ENCODE data around the gene CYP24A1.

Gene CYP24A1

DNA sequence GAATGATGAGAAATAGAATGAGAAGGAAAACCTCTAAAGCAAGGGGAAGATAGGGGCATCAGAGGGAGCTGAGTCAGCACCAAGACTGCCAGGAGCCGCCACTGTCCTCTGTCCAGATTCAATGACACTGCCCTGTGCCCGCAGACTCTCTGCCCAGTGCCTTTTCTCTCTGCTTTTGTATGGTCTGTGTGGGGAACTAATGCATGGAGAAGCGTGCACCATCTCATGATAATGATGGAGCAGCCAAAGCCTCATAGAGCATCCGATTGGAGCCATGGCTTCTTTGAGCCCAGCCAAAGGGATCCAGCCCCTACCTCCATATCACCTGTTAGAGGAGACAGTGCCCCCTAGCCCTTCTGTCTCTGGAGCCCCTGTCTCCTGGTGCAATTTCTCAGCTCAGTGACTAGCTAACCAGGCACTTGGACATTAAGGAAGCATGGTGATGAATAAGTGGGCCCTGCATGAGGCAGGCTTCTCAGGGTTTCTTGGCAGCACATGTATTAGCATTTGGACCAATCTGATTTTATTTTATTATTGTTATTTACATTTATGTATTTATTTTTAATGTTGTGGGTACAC lies 27.6 kb upstream of the CYP24A1 start:
- DNase-seq: no peak

GRCh38 chr20:54200487-54201267 lies 26.9 kb upstream of the CYP24A1 start:
- DNase-seq: no peak

DNA sequence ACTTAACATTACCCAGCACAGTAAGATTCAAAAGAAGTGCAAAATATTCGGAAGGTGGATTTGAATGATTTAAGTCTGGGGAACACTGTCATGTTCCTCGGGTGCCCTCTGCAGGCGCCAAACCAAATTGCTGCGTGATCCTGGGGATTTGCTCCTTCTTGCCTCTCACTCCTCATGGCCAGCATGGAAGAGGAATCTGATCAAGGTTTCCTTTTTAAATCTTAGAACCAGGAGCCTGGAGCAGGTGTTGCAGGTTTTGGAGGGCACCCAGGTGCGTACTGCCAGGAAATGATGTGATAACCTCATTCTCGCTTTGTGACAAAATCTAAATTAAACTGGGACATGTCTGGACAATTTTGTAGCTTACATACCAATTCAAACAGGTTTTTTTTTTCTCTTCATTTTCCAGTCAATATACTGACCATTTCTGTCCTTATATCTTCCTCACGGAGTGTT lies 26.0 kb upstream of the CYP24A1 start:
- peak; percentile 14 for DNase-seq

- no peak for DNase-seq
Observed at GRCh38 chr20:54199283-54199682, 25.5 kb upstream of the CYP24A1 start.

GRCh38 chr20:54197621-54198604 lies 24.1 kb upstream of the CYP24A1 start:
- DNase-seq: no peak

DNA sequence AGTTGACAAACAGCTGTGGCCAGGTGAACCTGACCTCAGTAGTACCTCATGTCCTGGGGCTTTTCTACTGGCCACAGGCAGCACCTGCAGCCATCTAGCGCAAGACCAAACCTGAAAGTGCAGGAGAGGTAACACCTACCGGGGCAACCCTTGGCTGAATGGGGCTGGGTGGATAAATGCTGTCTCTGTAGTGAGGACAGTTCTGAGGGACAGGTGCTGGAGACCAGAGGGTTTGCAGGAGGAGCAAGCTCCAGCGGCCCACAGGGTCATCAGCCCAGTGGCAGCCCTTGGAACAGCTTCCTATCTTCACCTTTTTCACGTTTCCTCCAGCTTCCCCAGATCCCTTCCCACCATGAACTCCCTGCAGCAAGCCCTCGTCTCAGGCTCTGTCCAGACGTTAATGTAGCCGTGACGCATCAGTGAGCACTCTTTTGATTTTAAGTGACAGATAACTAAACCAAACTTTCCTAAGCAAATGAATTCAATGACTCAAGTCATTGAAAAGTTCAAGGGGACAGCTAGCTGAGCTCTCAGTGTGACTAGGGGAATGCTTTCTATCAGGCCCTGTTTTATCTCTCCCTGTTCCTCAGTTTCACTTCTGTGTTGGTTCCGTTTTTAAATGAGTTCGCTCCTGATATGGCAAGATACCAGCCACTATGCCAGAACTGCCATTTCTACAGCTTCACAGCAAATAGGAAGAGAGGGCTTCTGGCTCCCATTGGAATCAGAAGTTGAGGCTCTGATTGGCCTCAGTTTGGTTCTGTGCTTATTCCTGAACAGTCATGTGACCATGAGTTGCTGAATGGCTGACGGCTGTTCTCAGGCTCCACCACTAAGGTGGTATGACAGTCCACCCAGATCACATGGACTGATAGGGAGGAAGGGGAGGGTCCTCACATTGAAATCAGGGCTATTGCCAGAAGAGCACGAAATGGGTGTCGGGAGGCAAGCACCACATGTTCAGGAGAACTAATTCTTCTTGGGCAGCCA lies 22.0 kb upstream of the CYP24A1 start:
- DNase-seq: no peak

DNA sequence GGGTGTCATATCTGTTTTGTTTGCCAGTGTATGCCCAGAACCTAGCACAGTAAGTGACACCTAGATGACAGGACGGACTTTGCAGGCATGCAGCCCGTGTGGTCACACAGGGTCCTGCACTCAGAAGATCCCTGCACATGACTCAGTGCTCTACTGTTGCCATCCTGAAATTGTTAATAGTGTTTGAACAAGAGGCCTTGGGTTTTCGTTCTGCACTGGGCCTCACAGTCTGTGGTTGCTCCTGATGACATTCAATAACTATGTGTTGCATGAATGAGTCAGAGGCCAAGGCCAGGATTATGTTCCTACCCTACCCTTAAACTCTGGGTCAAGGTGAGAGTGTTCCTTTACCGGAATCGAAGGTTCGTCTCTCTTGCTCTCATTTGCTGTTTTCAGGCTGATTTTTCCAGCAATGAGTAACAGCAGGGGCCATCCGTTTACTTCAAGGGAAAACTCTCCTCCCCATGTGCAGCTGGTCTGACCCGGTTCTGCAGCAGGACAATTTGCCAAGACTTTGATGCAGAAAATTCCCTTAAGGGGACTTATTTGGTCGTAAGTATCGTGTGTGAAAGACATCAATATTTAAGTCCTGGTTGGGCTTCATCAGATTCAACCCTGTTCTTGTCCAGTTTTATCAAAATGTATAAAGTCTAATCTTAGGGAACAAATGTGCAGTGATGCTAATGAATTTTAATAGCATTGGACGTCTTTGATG lies 21.1 kb upstream of the CYP24A1 start:
- no peak for DNase-seq

GRCh38 chr20:54193817-54194216 lies 20.0 kb upstream of the CYP24A1 start:
- no peak for DNase-seq

DNA sequence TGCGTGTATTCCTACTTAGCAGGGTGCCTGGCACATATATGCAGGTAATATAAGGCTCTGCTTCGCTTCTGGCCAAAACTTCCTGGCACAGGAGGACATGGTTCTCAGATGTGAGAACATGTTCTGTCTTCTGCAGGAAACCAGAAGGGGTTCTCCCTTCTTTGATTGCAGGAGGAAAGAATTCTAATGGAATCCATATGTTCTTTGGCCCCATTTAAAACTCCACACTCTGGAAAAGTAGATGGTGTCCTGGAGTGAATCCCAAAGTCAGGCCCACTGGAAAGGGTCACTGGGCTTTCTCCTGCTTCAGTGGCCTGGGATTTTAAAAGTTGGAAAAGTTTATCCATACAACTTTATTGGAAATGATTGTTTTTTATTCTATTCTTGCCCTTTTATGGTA lies 16.4 kb upstream of the CYP24A1 start:
- no peak for DNase-seq

DNA sequence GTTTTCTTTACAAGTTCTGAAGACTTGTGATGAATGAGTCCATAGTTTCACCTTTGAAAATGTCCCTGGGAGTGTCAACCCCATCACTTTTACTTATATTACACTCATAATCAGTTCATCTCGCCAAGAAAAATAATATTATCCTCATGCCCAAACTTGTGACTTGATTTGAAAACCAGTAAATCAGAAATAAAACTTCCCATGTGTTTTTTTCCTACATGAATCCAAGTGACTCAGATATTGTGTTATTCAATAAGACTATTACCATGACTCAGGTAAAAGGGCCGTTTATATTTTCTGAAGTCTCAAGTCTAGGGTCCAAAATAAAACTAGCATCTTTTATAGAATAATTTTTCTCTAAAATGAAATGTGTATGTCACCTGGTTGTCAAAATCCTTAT lies 15.8 kb upstream of the CYP24A1 start:
- DNase-seq: no peak

DNA sequence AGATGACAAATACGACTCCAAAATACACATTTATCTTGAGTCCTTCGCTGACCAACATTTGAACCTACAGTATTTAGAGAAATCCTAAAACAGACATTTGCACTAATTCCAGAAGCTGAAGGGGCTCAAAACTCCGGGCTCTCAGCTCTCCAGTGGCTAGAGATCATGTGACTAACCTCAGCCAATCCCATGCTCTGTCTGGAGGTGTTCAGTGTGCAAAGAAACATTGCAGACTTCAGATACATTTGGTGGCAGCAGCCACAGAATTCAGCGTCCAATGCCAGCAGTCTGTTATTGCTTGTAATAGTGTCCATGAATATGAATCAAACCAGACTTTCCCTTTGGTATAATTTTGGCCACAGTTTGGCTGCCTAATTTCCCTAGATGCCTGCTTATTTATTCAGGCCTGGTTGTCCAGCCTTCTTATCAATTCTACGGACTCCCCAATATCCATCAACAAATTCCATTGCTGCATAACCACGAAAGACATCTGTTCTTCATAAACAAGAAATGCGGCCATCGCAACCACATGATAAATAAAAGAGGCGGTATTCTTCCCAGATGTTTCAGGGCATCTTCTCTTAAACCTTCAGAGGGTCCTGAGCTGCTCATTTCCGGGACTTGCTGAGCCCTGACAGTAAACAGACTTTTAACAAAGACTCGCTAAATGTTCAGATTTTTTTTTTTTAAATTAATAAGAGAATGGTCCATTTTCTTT lies 14.5 kb upstream of the CYP24A1 start:
- no peak for DNase-seq

GRCh38 chr20:54184904-54185626 lies 11.3 kb upstream of the CYP24A1 start:
- DNase-seq: no peak

DNA sequence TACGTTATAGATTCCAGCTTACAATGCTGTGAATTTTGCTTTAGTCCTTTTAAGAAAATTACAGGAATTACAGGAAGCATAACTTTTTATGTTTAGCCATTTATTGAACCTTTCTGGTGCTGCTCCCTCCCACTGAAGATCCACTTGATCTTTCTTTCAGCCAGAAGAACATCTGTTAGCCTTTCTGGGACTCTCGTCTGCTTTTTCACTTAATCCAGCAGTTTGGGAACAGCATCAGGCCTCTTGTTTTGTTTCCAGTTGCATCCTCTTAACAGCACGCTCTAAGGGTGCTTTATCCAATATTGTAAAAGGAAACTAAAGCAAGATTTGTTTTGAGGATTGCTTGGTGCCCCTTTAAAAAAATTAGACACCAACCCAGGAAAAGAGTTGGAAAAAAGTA lies 10.3 kb upstream of the CYP24A1 start:
- DNase-seq: no peak

- no peak for DNase-seq
Observed at GRCh38 chr20:54180931-54181330, 7.1 kb upstream of the CYP24A1 start.

DNA sequence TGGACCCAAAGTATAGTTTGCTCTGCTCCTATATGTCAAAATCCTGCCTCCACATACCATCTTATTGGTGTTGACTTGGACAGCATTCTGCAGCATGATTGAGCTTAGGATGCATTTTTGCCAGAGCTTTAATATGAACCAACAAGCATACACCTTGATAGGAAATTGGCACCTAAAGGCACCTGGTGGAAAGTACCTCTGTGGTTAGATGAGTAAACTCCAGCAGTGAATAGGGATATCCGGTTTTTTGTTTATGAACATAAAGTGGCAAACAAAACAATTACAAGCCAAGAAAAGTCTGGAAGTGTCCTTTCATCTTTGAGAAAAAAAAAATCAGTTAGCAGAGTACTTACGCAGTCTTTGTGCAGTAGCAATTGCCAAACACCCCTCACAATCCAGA lies 6.2 kb upstream of the CYP24A1 start:
- DNase-seq: no peak

DNA sequence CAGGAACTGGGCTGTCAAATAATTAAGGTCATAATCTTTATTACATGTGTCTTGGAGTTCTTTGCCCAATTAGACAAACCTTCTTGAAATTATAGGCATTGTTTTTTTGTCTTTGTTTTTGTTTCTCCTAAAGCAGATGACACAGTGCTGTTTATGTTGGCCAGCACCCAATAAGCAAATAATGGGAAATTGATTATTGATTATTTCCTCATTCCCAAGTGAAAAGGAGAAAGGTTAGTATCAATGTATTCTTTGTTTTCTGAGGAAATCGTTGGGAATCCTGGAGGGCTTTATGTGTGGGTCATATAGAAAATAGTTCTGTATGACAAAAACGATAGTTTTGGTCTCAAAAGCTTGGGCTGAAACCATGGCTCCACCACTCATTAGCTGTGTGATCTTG lies 4.5 kb upstream of the CYP24A1 start:
- DNase-seq: no peak

DNA sequence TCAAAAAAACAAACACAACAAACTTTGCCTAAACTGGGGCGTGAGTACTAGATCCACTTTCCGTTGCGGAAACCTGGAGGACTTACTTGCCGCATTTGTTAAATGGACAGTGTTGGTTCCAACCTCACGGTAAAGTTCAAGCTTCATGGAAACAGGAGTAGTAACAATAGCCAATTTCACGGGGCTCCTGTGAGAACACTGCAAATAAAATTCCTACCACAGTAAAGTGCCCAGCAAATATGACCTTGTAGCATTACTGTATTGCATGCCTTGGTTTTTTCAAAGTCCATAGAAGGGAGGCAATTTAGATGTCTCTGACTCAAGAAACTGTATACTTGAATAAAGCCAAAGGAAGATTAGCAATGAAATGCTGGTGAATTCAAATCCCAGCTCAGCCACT lies 3.6 kb upstream of the CYP24A1 start:
- DNase-seq: no peak

DNA sequence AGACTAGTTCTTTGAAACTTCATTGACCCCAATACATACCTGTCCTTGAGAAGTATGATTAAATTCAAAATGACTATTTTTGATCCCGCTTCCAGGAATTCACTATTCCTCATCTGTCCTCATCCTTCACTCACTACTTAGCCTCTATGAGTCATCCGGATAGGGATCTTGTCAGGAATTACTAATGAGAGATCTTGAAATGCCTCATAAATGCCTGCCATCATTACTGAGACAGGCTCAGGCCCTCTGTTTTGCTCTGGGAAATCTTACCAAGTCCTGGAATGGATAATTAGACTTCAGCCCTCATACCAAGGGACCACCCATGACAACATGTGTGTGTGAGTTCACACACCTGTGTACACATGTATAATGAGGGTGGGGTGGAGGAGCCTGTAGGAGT lies 2.8 kb upstream of the CYP24A1 start:
- DNase-seq: no peak

DNA sequence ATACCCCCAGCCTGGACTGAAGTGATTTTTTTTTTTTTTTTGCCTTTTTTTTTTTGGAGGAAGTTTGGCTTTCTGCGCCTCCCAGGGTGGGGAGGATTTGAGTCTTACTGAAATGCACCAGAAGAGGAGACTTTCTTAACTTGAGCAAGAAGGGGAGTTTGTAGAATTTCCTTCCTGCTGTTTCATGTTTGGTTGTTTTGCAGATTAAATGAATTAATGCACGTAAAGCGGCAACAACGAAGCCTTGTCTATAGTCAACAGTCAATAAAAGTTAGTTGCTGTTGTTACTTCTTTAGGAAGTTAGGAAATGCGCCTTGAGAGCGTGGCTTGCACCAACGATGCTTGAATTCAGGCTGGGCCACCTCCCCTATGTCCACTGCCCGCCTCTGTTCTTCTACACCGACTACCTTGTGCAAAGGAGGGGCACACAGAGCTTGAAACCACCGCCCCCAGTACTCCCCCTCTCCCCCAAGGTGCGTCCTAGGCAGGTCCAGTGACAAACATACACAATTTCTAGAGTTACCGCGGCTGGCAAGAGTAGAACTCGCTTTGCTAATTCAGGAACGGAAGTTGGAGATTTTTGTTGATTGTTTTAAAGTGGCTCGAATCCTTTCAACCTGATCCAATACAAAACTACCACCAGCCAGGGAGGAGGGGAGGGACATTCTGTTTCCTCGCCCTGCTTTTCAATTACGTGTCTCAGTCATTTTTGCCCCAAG lies 830 bp upstream of the CYP24A1 start:
- no peak for DNase-seq
